Superior temporal gyrus (tissue), 1 donor: Measurements from ENCODE around the gene CDC42BPB.

Source experiments
- DNase-seq: peaks from one replicate; pipeline ENCODE4 v3.0.0-alpha.2; 2016; ENCODE audit errors: extremely low spot score

The CDC42BPB gene

GRCh38 chr14:102945346-102946130, 111.8 kb downstream of the CDC42BPB start:
- DNase-seq = no peak

- no peak for DNase-seq
These were observed 112.7 kb downstream of the CDC42BPB start for GRCh38 chr14:102944448-102945330.

GRCh38 chr14:102943979-102944378, 113.4 kb downstream of the CDC42BPB start:
- no peak for DNase-seq

GRCh38 chr14:102943454-102943853, 113.9 kb downstream of the CDC42BPB start:
- DNase-seq = no peak

- DNase-seq = no peak
These were observed 115.3 kb downstream of the CDC42BPB start for GRCh38 chr14:102942069-102942468.

- DNase-seq = no peak
These were observed 115.8 kb downstream of the CDC42BPB start for GRCh38 chr14:102941419-102942011.

GRCh38 chr14:102940729-102941362, 116.5 kb downstream of the CDC42BPB start:
- DNase-seq = no peak

GRCh38 chr14:102939820-102940561, 117.4 kb downstream of the CDC42BPB start:
- no peak for DNase-seq

GRCh38 chr14:102939329-102939728, 118.0 kb downstream of the CDC42BPB start:
- DNase-seq = no peak

- no peak for DNase-seq
These were observed 119.2 kb downstream of the CDC42BPB start for GRCh38 chr14:102938191-102938590.

GRCh38 chr14:102937331-102938175, 119.8 kb downstream of the CDC42BPB start:
- no peak for DNase-seq

- no peak for DNase-seq
These were observed 121.6 kb downstream of the CDC42BPB start for GRCh38 chr14:102935756-102936155.

GRCh38 chr14:102933618-102934231, 123.6 kb downstream of the CDC42BPB start:
- DNase-seq = no peak

GRCh38 chr14:102932484-102933248, 124.7 kb downstream of the CDC42BPB start:
- no peak for DNase-seq

GRCh38 chr14:102931580-102932285, 125.6 kb downstream of the CDC42BPB start:
- DNase-seq = no peak

GRCh38 chr14:102930753-102931579, 126.4 kb downstream of the CDC42BPB start:
- DNase-seq = no peak

- no peak for DNase-seq
These were observed 127.1 kb downstream of the CDC42BPB start for GRCh38 chr14:102930138-102930752.
